Common myeloid progenitor, CD34-positive (primary cell): ENCODE results near the gene PPFIA4.

Experiments used
- CTCF ChIA-PET: fragments of 350-600 bp; sonication (Branson Sonifier 250); formaldehyde crosslinking; loops from one replicate; lab custom pipeline; 2021; ENCODE audit warnings: antibody characterized with exemption; lab: Charles Lee
- POLR2A ChIA-PET: fragments of 350-600 bp; sonication (Branson Sonifier 250); formaldehyde crosslinking; loops from one replicate; lab custom pipeline; 2021; ENCODE audit warnings: antibody characterized with exemption; lab: Charles Lee
- DNase-seq, 3 donors: peaks; one replicate each; pipeline versions ENCODE4 v3.0.0 to v3.0.0-alpha.2; 2013
- H3K27ac ChIP-seq, 2 experiments: 1 replicate in 1 of 2; 2 replicates in 1 of 2; pipeline ENCODE4 v1.7.0; 2013; ENCODE audit warnings: inconsistent platforms in 2 of 2, low read length in 2 of 2, mild to moderate bottlenecking in 2 of 2, low read depth in 1 of 2, moderate library complexity in 1 of 2; ENCODE audit not compliant: severe bottlenecking in 2 of 2, insufficient read depth in 1 of 2, poor library complexity in 1 of 2
- H3K27me3 ChIP-seq, 5 experiments: replicated peaks in 2 of 5; 1 replicate in 3 of 5; 2 replicates in 2 of 5; pipeline versions ENCODE4 v1.6.1 to v1.7.0; 2013; ENCODE audit warnings: low read length in 4 of 5, mild to moderate bottlenecking in 2 of 5, moderate library complexity in 2 of 5, inconsistent platforms in 1 of 5; ENCODE audit not compliant: insufficient read depth in 5 of 5, control insufficient read depth in 4 of 5
- H3K36me3 ChIP-seq, 4 experiments: 1 replicate in 2 of 4; 2 replicates in 2 of 4; pipeline versions ENCODE4 v1.6.1 to v1.7.0; 2013; ENCODE audit warnings: low read length in 3 of 4, control low read depth in 1 of 4, mild to moderate bottlenecking in 1 of 4; ENCODE audit not compliant: control insufficient read depth in 4 of 4, insufficient read depth in 4 of 4
- H3K4me1 ChIP-seq, 4 experiments: 1 replicate in 3 of 4; 2 replicates in 1 of 4; pipeline versions ENCODE4 v1.6.1 to v1.7.1; 2013; ENCODE audit warnings: low read length in 3 of 4, mild to moderate bottlenecking in 3 of 4, control low read depth in 1 of 4, inconsistent platforms in 1 of 4, moderate library complexity in 1 of 4; ENCODE audit not compliant: control insufficient read depth in 4 of 4, insufficient read depth in 4 of 4; ENCODE audit errors: control extremely low read depth in 1 of 4
- H3K4me3 ChIP-seq, 7 experiments: 1 replicate in 4 of 7; 2 replicates in 3 of 7; pipeline versions ENCODE4 v1.5.1 to v1.7.0; 2013; ENCODE audit warnings: mild to moderate bottlenecking in 7 of 7, low read length in 6 of 7, moderate library complexity in 6 of 7, inconsistent platforms in 2 of 7, low read depth in 2 of 7, control low read depth in 1 of 7; ENCODE audit not compliant: insufficient read depth in 4 of 7, control insufficient read depth in 1 of 7; ENCODE audit errors: extremely low read depth in 1 of 7
- H3K9me3 ChIP-seq, 5 experiments: 1 replicate in 4 of 5; 2 replicates in 1 of 5; pipeline versions ENCODE4 v1.6.1 to v1.7.1; 2013; ENCODE audit warnings: low read length in 4 of 5, mild to moderate bottlenecking in 2 of 5, inconsistent platforms in 1 of 5, low read depth in 1 of 5, moderate library complexity in 1 of 5; ENCODE audit not compliant: control insufficient read depth in 4 of 5, insufficient read depth in 2 of 5; ENCODE audit errors: control extremely low read depth in 1 of 5
- WGBS: methylation state at CpG from one replicate; pipeline ENCODE4 v1.1.5; 2013; ENCODE audit not compliant: insufficient coverage; 5-methylcytosine and 5-hydroxymethylcytosine counted together

Gene PPFIA4

DNA sequence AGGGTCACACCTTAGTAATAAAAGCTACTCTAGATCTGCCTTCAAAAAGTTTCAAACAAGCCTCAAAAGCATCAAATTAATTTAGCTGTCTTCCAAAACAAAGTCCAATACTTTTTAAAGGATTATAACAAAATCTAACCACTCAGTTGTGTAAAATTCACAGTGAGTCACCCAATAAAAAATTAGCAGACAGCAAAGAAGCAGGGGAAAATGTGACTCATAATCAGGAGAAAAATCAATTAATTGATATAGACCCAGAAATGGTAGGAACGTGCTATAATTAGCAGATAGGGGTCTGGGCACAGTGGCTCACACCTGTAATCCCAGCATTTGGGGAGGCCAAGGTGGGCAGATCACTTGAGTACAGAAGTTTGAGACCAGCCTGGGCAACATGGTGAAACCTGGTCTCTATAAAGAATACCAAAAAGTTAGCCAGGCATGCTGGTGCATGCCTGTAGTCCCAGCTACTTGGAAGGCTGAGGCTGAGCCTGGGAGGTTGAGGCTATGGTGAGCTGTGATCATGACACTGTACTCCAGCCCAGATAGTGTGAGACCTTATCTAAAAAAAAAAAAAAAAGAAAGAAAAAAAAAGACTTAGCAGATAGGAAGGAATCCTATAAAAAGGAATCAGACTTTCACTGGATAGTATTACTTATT is 67.6 kb downstream of the PPFIA4 start:
- WGBS, result 100% methylated on average over 1 of the region's 1 CpG
- no peak for DNase-seq
- Histone ChIP-seq H3K4me3 (no peak overlapping the region), H3K36me3 (no peaks in the 10 kb centered on the region), H3K27ac (no peak overlapping the region), H3K27me3 (peaks cover 0 to 4% (median 0%) of the 10 kb centered on the region in 5 experiments), H3K4me1 (no peaks in the 10 kb centered on the region), H3K9me3 (peaks cover 2 to 28% (median 7%) of the 10 kb centered on the region in 5 experiments)
- ChIA-PET POLR2A (no interaction called here), CTCF (no interaction called here)

- Histone ChIP-seq H3K9me3 (peaks cover 2 to 28% (median 7%) of the 10 kb centered on the region in 5 experiments), H3K4me1 (no peaks in the 10 kb centered on the region), H3K36me3 (no peaks in the 10 kb centered on the region), H3K4me3 (no peak overlapping the region), H3K27me3 (peaks cover 0 to 8% (median 0%) of the 10 kb centered on the region in 5 experiments), H3K27ac (no peak overlapping the region)
- peak in 2 of 3 donors; percentile 12 to 26 for DNase-seq
- CTCF ChIA-PET, result no interaction called here
- POLR2A ChIA-PET, result no interaction called here
- no CpG with 5 or more reads among the region's 1 CpG for WGBS
Measured at GRCh38 chr1:203095061-203095690, 68.9 kb downstream of the PPFIA4 start.

DNA sequence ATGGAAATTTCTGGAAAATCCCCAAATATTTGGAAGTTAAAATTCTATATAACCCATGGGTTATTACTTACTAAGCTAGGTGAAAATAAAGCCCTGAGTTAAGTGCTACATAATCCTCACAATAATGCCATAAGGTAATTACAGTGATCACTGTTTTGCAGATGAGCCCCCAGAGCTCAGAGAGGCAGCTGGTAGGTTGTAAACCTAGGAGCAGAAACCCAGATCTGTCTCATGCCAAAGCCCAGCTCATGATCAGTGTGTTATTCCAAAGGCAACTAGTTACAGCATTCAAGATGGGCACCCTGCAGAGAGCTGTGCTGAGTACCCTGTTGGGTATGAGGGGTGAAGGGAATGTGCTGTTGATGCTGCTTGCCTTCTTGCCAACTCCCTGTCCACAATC is 70.3 kb downstream of the PPFIA4 start:
- POLR2A ChIA-PET, result no interaction called here
- Histone ChIP-seq H3K27ac (no peak overlapping the region), H3K27me3 (peaks cover 0 to 8% (median 0%) of the 10 kb centered on the region in 5 experiments), H3K4me3 (no peak overlapping the region), H3K36me3 (no peaks in the 10 kb centered on the region), H3K4me1 (no peaks in the 10 kb centered on the region), H3K9me3 (peaks cover 2 to 28% (median 7%) of the 10 kb centered on the region in 5 experiments)
- no peak for DNase-seq
- CTCF ChIA-PET, result interaction anchor here (1.3 kb wide), 1 partner anchor 121 kb away, joined by 4 read pairs; no protein-coding TSS in a partner anchor

DNA sequence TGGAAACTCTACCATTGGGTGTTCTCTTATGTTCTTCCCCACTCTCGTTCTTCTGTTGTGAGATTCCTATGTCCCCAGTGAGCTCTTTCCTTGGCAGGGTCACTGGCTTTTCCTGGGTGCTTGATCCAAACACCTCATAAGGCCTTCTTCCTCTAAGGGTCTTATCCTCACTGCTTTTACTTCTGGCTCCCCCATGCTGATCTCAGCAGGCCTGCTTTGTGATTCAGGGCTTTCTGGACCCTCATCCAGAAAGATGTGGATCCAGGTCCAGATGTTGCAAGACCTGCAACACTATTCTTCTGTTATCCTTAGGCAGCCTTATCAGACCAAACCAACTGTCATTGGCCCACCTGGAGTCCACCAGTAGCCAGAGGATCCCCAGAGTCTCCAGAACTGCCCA is 70.7 kb downstream of the PPFIA4 start:
- Histone ChIP-seq H3K4me1 (no peaks in the 10 kb centered on the region), H3K36me3 (no peaks in the 10 kb centered on the region), H3K9me3 (peaks cover 2 to 28% (median 7%) of the 10 kb centered on the region in 5 experiments), H3K4me3 (no peak overlapping the region), H3K27ac (no peak overlapping the region), H3K27me3 (peaks cover 0 to 8% (median 0%) of the 10 kb centered on the region in 5 experiments)
- WGBS, result 100% methylated on average over 1 of the region's 1 CpG
- POLR2A ChIA-PET, result no interaction called here
- CTCF ChIA-PET, result interaction anchor here (1.3 to 1.8 kb wide), 2 partner anchors 21 to 120 kb away, joined by 4 to 7 read pairs; no protein-coding TSS in a partner anchor
- no peak for DNase-seq

GRCh38 chr1:203098445-203098844 is 72.2 kb downstream of the PPFIA4 start:
- no peak for DNase-seq
- Histone ChIP-seq H3K4me3 (no peak overlapping the region), H3K9me3 (peaks cover 2 to 28% (median 7%) of the 10 kb centered on the region in 5 experiments), H3K4me1 (peaks cover 0 to 2% (median 0%) of the 10 kb centered on the region in 4 experiments), H3K36me3 (no peaks in the 10 kb centered on the region), H3K27ac (no peak overlapping the region), H3K27me3 (peaks cover 0 to 8% (median 0%) of the 10 kb centered on the region in 5 experiments)
- ChIA-PET CTCF (interaction anchor here (0.7 to 3.1 kb wide), 7 partner anchors 12 to 84 kb away, joined by 3 to 7 read pairs (median 4); no protein-coding TSS in a partner anchor), POLR2A (interaction anchor here (0.7 kb wide), 1 partner anchor 118 kb away, joined by 3 read pairs; no protein-coding TSS in a partner anchor)
- no CpG with 5 or more reads among the region's 1 CpG for WGBS

DNA sequence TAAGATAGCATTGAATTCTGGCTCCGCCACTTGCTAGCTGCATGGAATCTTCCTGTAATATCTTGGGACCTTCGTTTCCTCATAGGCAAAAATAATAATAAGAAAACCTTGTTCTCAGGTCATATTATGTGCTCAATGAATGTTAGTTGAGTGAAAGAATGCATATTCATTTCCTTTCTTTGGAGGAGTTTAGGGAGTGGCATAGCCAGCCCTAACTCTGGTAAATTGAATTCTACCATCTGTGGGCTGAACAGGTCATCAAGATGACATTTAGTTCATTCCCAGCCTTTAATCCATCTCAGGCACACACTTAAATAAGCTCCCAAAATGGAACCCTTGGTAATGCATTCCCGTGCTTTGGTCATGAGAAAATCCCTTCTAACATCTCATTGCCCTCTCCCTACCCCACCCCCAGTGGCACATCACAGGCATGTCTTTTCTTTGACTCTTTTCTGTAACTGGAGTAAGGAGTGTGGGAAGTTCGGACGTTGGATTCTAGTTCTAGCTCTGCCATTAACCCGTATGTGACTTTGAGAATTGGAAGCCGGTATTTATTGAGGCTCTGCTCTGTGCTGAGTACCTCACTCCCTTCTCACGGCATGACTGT is 72.7 kb downstream of the PPFIA4 start:
- no peak overlapping the region for H3K27ac ChIP-seq
- H3K9me3 ChIP-seq, result peaks cover 2 to 28% (median 7%) of the 10 kb centered on the region in 5 experiments
- no peak overlapping the region for H3K4me3 ChIP-seq
- CTCF ChIA-PET, result interaction anchor here (0.5 to 3.1 kb wide), 8 partner anchors 12 to 282 kb away, joined by 3 to 7 read pairs (median 4); no protein-coding TSS in a partner anchor
- H3K36me3 ChIP-seq, result no peaks in the 10 kb centered on the region
- WGBS, result 97% methylated on average over 6 of the region's 8 CpGs
- POLR2A ChIA-PET, result interaction anchor here (0.6 to 0.7 kb wide), 2 partner anchors 20 to 117 kb away, joined by 3 read pairs; no protein-coding TSS in a partner anchor
- peaks cover 0 to 2% (median 0%) of the 10 kb centered on the region in 4 experiments for H3K4me1 ChIP-seq
- peaks cover 0 to 8% (median 0%) of the 10 kb centered on the region in 5 experiments for H3K27me3 ChIP-seq
- no peak for DNase-seq
